Smooth muscle cell of the brain vasculature (primary cell): ENCODE data around the gene MYO15B.

Experiments used
- DNase-seq: peaks from one replicate; pipeline ENCODE4 v3.0.0-alpha.2; 2012; ENCODE audit warnings: low read depth, low spot score

The MYO15B gene

DNA sequence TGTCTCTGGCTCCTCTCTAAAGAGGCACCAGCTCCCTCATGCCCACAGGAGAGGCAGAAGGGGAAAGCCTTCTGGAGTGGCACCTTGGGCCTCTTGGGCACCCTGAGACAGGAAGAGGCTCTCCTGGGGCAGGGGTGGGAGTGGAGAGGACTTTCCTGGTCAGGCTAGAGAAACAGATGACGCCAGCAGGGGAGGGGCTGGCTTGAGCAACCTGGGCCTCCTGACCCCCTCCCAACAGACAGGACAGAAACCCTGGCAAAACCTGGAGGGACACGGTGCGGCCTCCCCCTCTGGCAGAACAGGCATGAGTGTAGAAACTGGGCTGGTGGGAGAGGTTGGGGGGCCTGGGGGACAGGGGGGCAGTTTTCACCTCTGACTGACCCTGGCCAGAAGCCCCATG, 51.7 kb downstream of the MYO15B start:
- no peak for DNase-seq

DNA sequence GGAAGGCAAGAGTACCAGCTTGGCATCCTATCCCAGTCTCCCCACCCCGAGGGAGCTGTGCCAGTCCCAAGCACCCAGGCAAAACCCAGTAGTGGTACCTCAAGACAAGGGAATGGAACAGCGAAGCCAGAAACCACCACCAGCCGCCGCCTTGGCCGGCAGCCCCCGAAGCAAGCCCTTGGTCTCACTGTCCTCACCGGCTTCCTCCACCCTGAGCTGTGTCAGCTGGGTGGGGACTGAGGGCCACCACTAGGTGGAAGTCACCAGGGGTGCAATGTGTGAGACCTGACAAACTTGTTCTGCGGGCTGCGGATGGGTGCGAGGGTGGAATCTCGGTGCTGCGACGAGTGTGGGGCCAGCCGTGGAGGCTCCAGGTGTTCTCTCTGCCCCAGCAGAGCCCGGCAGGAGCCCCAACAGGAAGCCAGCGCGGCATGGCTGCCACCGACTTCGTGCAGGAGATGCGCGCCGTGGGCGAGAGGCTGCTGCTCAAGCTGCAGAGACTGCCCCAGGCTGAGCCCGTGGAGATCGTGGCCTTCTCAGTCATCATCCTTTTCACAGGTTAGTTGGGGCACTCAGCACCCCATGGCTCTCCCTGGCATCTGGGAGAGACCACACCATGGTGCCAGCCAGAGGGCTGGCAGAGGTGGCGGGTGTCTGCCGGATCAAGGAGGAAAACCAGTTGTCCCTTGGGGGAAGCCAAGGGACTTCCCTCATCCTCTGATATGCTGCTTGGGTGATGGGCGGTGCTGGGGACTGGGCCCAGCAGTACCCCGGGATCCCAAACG, 52.4 kb downstream of the MYO15B start:
- DNase-seq = no peak

DNA sequence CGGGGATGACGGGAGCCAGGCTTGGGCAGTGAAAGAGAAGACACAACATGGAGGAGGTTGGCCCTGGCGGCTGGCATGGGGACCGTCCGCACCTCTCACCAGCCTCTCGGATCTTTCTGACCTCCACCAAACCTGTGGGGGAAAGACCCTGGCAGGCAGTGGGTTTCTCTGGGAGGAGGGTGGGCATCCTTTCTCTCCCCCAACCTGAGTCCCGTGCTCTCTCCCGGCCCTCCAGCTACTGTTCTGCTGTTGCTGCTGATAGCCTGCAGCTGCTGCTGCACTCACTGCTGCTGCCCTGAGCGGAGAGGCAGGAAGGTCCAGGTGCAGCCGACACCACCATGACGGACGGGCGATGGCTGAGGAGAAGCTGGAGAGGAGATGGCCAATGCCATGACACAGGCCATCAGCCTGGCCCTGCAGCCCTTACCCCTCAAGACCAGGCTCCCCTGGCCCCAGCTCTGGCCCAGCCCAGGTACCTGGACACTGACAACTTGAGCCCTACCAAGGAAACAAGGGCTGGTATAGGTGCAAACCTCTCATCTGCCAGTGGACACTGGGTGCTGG, 53.0 kb downstream of the MYO15B start:
- no peak for DNase-seq

DNA sequence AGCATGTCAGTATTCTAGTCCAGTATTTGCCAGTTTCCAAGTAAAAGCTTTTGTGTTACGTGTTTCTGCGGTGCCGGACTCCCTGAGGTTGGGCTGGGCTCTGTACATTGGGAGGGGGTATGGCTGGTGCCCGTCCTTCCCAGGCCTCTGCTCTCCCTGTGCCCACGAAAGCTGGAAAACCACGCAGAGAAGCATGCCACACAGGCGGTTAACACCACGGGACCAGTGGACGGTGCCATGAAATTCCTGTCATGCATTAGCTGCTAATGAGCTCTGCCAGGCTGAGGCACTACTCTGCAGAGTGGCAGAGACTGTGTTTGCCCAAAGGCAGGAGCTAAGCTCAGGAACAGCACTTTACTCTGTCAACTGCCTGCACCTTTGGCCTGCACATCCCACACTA, 53.7 kb downstream of the MYO15B start:
- DNase-seq = no peak

DNA sequence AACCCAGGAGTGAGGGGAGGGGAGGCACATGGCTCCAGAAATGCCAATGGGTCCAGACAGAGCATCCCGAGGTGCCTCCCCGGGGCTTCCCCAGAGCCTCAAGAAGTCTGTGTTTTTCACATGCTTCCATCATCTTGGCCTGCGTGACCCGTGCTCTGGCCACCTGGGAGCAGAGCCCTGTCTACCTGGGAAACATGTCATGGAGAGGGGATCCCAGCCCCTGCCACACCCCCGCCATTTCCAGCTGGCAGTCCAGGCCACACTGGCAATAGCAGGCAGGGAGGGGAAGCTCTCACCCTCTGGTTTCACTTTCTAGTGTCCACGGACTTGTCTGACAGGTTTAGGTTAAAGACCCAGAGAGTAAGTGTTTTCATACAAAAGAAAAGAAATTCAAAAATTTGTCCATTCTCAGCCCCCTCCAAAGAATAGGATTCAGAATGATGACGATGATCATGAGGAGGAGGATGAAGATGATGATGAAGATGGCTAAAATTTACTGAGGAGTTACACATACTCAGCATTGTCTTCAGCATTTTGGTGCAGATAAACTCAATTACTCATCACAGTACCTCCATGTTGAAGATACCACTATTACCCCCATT, 54.7 kb downstream of the MYO15B start:
- no peak for DNase-seq

DNA sequence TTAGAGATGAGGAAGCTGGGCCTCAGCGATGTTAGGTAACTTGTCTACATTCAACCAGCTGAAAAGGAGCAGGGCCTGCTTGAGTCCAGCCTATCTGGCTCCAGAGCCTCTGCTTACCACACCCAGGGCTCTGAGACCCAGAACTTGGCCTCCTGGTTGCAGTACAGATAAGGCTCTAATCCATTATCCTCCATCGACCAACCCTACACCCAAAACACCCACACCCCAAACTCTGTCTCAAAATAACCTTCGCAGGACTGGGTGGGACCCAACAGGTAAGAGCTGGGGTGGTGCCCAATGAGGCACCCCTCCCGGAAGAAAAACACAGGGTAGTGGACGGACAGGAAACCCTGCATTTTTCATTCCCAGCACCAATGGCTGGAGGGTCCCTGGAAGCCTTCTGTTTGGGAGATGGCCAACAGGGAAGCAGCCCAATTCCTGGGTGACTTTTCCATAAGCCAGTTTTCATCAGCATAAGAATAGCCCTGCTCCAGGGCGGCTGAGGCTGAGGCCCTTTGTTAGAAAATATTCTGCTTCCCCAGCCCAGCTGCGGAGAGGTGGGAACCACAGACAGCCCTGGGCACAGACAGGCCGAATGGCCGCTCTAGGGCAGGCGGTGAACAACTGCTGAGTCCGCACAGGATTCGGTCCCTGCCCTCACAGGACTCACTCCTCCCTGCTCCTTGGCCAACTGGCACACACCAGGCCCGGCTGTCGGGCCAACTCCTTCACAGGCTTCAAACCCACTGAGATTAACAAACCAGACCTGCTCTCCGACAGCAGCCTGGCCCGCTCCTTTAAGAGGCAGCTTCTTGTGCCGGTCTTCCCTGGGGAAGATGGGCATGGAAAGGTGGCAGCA, 55.4 kb downstream of the MYO15B start:
- DNase-seq = no peak

DNA sequence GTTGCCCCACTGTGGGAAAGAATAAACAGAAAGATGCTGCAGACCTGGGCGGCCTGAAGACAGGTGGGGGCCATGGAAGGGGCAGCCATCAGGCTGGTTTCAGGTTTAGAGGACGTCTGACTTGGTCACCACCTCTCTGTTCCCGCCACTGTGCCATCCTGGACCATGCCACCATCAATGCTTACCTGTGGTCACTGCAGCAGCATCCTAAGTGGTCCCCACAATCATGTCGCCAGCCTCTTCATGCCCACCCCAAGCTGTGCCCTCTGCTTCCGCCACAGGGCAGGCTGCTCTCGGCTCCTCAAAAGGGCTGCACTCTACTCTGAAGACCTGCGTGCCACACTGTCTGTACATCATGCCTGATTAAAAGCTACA, 56.0 kb downstream of the MYO15B start:
- DNase-seq = no peak

DNA sequence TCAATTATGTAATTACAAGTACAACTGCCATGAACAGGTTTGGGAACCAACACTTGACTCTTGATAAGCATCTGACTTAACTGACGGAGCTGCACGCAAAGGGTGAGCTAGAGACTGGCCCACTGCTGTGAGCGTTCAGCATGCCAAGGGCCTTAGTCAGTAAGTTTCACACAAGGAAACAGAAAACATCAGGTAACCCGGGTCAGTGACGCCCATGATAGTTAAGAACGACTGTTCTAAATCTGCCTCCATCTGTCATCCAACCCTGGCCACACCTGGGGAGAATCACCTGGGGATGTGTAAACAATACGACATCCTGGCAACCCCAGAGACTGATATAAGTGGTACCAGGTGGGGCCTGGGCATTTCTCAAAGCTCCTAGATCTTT, 57.9 kb downstream of the MYO15B start:
- no peak for DNase-seq

DNA sequence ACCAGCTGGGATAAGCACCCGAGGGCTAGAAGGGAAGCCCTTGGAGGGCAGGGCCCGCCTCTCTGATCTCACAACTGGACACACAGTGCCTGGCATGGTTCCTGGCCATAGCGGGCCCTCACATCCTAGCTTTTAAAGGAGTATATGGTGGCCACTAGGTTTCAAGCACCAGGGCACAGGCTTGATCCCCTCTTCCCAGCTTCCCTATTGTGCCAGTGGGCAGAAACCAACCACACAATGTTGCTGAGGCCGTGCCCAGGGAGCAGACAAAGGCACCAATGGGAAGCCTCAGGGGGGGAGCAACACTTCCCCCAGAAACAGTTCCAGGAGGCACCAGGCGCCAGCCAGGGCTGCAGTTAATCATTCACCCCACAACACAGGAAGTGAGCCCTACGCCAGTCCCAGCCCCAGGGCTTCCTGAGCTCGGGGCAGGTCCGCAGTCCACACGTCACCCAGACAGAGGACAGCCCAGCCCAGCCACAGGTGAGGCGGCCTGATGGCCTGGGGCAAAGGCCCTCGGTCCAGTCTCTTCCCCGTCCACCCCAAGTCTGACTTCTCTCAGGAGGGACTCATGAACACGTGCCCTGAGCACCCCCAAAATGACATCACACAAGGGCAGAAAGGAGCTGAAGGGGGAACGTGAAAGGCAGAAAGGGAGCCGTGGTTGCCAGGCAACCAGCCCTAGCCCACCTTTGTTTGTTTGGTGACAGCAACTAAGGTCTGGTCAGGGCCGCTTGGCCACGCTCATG, 58.5 kb downstream of the MYO15B start:
- DNase-seq = no peak

DNA sequence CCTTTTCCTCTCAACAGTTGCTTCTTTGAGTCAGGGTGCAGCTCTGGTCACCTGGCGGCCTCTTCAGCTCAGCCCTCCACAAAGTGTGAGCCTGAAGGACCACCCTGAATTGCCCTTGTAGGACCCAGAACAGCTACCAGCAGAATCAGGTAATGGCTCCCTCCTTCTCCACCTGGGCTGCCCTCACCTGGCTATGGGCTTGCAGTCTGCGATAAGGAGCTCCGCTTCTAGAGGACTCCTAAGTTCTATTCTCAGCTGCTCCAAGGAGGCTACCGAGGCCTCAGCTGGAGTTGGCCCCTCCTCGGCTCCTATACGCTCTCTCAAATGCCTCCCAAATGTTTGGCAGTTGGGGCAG, 59.0 kb downstream of the MYO15B start:
- DNase-seq = no peak

DNA sequence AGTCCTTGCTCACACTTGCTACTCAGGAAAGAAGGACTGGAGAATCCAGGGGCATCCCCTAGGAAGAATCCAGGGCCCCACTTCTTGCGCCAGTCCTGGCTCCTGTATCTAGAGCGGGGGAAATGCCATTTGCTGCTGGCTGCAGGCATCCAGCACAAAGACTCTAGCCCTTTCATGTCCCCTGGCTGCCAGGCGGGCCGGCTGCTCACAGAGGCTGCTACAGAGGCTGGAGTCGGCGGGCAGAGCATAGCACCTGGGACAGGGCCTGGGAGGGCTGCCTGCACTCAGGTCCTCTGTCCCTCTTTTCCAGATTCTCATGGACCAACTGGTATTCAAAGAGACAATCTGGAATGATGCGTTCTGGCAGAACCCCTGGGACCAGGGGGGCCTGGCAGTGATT, 59.5 kb downstream of the MYO15B start:
- DNase-seq = no peak

DNA sequence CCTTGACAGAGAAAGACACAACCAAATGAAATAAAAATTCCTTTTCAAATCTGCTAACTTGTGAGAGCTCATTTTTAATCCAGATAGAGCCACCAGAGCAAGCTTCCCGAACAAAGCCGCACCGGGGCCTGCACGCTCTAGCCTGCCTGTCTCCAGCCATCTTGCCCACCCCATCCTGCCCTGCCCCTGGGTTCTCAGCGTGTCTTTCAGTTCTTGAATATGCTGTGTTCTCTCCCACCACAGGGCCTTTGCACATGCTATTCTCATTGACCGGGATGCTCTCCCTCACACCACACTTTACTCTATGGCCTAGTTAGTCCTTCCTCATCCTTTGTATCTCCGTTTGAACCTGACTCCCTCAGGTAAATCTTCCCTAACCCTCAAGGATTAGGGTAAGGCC, 60.3 kb downstream of the MYO15B start:
- DNase-seq = no peak

DNA sequence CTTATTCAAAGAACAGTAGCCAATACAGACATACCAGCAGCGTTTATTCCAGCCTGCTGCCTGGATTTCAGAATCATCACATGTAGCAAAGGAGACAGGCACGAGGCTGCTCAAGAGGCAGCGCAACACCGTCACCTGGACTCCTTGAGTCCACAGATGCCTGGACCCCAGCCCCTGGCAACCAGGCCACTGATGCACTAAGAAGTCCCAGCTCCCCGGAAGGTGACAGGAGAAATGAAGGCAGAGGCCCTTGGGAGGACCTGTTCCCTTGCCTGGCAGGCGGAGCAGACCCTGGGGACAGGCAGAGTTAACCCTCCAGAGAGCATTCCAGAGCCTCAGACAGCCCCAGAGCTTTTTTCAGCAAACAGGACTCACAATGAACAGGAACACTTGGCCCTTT, 62.1 kb downstream of the MYO15B start:
- no peak for DNase-seq

DNA sequence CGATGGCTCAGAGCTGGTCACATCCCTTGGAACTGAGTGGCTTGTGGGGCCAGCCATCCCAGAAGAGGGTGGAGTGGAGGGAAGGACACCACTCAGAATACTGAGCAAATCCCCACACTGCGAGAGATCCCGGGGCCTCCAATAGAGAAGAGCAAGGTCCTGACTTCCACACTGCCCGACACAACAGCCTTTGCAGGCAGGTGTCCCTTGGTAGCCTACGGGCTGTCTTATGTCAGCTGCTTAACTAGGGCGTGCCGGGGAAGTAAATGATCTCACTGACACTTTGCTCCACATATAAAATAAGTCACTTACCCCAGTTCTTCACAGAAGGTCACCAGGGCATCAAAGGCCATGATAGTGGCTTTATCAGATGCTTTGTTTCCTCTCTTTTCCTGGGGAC, 63.3 kb downstream of the MYO15B start:
- DNase-seq = no peak

DNA sequence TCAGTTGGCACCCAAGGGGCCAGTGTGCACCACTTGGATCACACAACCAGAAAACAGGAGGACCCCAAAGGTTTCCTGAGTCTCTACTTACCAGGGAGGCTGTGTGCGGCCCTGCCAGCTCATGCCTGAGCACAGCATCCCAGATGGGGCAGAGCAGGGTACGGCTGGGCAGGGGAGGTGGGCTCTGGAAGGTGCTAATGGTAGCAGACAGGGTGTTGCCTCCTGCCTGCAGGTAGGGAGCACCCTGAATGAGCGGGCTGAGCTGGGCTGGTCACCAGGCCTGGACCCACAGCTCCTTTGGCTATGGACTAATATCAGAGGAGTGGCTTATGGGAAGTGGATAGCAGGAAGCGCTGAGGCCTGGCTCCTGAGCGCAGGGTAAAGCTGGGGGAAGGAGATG, 64.7 kb downstream of the MYO15B start:
- no peak for DNase-seq

DNA sequence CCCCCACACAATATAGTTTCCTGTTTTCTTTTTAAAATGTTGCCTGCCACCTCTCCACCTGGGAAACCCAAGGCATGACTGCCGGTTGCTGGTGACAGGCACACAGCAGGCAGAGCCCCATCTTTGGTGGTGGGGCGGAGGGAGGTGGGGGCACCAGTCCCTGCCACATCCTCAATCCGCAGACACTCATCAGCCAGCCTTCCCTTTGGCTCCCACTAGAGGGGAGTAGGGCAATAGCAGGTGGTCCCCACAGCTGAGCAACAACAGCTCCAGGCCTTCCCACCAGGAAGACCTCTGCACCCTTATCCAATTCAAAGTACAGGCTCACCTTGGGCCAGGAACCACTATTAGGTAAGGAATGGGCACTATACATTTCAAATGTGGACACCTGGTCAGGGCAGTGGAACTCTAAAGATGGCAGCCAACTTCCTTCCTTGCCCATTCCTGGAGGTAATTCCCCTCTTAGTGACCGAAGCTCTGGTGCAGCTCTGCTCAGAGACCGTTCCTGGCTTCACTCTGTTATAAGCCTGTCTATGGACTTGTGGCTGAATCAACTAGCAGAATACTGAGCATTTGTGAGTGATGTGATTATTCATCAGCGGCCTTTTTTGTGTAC, 65.4 kb downstream of the MYO15B start:
- DNase-seq = no peak

DNA sequence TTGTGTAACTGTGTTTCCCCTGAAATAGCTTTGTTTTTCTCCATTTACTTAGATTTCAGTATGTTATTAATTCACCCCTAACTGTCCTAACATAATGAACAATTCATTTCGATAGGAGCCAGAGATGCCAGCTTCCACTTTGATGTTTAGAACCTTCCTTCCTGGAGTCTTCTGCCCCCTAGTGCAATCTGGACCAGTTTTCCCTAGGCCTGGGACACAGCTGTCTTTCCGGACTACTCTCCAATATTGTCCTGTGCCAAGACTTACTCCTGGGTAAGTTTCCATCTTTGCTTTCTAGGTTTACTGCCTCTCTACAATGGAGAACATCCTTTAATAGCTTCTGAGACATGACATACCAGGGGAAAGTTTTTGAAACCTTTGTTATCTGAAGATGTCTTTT, 66.6 kb downstream of the MYO15B start:
- no peak for DNase-seq

DNA sequence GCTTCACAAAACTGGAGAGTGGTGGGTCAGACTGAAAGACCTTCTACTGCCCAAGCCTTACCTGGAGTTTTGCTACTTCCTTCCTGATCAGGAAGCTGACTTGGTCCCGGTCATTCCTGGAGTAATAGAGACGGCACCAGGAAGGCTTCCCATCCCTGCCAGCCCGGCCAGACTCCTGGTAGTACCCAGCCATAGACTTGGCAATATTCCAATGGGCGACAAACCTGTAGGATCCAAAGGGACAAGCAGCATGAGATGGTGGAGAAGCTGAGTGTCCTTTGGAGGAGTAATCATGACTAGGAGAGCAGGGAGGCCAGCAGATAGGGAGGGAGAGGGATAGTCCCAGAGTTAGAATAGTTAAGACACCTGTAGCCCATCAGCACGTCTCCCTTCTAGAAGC, 70.6 kb downstream of the MYO15B start:
- DNase-seq = no peak

DNA sequence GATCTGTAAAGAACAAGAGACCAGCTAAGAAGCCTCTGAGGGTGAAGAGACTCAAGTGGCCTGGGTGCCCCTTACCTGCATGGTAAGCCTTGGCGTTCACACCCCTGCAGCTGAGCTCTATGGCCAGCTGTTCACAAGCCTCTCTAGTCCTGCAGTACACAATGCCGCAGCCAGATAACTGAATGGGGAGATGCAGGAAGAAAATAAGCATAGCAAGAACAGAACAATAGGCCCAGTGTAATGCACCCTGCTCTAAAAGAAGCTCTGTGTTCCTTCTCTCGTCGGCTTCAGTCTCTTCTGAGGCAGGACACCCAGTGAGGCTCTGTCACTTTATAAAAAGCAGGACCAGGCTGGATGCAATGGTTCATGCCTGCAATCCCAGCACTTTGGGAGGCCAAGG, 73.9 kb downstream of the MYO15B start:
- no peak for DNase-seq

DNA sequence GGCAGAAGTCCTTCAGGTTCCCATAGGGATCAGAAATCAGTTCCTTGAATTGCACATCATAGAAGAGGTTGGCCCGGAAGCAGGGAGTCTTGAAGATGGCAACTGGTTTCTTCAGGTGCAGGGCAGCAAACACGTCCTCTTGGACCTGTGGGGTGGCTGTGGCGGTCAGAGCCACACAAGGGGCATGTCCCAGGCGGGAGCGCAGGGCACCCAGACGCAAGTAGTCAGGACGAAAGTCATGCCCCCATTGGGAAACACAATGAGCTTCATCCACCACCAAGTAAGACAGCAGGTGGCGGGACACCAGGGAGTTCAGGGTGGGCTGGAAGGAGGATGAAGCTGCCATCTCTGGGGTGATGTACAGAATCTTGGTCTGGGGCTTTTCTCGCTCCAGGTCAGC, 74.9 kb downstream of the MYO15B start:
- DNase-seq = no peak

DNA sequence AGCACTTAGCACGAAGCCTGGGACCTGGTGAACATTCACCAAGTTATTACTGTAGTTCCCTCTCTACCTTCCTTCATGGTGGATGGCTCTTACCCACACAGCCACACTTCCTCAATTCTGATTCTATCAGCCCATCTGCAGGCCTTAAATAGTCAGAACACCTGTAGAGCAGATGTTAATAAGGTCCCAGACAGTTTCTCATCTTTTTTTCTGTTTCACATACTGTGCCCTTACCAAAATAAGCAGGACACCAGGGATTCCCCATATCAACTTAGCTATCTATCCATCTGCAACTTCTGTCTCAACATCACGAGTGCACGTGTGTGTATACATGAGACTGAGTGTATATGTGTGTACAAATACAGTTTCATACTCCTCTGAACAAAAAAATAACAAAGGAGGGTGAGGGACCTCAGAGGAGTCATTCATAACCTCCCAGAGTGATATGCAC, 76.5 kb downstream of the MYO15B start:
- no peak for DNase-seq
